Measurements from ENCODE around the gene FEM1A. TPM values are rescaled to one million over a fixed set of nuclear protein-coding genes. Genes with fewer than 3 reads are reported as not detected.

FEM1A gene
- total and polyA plus RNA-seq, 4 donors = 5.6 to 14.6 (median 8.6) TPM

DNA sequence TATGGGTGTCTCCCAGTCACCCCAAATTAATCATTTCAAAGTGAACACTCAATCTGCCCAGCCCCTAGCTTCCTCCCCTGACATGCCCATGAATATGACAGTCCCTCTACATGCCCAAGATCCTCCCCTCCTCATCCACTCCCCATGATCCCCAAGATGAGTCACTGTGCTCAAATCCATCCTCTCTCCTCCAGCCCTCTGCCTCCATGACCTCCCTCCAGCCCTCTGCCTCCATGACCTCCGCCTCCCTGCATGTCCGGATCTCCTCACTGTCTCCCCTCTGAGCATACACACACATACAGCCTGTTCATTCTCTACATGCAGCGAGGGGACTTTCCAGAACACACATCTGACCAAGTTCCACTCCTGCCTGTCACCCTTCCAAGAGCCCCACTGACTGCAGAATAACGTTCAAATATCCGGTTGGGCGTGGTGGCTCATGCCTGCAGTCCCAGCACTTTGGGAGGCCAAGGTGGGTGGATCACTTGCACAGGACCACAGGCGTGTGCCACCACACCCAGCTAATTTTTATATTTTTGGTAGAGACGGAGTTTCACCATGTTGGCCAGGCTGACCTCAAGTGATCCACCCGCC, 18.4 kb upstream of the FEM1A start:
- H3K27ac ChIP-seq (ENCODE audit: low read depth in 1 of 2, low read length in 1 of 2) = no peak overlapping the region
- TF ChIP-seq, protein P1, sequence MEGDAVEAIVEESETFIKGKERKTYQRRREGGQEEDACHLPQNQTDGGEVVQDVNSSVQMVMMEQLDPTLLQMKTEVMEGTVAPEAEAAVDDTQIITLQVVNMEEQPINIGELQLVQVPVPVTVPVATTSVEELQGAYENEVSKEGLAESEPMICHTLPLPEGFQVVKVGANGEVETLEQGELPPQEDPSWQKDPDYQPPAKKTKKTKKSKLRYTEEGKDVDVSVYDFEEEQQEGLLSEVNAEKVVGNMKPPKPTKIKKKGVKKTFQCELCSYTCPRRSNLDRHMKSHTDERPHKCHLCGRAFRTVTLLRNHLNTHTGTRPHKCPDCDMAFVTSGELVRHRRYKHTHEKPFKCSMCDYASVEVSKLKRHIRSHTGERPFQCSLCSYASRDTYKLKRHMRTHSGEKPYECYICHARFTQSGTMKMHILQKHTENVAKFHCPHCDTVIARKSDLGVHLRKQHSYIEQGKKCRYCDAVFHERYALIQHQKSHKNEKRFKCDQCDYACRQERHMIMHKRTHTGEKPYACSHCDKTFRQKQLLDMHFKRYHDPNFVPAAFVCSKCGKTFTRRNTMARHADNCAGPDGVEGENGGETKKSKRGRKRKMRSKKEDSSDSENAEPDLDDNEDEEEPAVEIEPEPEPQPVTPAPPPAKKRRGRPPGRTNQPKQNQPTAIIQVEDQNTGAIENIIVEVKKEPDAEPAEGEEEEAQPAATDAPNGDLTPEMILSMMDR (IDR thresholded peaks at IDR 0.05; ENCODE audit: control extremely low read depth, extremely low read depth) = no peak
- no peaks in the 10 kb centered on the region for H3K27me3 ChIP-seq (ENCODE audit: control insufficient read depth in 3 of 3, insufficient read depth in 3 of 3, low read length in 2 of 3)
- peaks cover 0 to 2% (median 0%) of the 10 kb centered on the region in 5 donors for H3K4me1 ChIP-seq (ENCODE audit: control insufficient read depth in 5 of 5, insufficient read depth in 5 of 5, low read length in 5 of 5)
- H3K9me3 ChIP-seq (ENCODE audit: control insufficient read depth in 4 of 4, insufficient read depth in 3 of 4, low read length in 3 of 4) = no peaks in the 10 kb centered on the region
- H3K36me3 ChIP-seq (ENCODE audit: control insufficient read depth in 4 of 4, insufficient read depth in 4 of 4, low read length in 4 of 4) = no peaks in the 10 kb centered on the region
- H3K9ac ChIP-seq (ENCODE audit: insufficient read depth in 1 of 2, low read length in 2 of 2) = no peak overlapping the region
- DNase-seq = no peak
- 69 to 78% methylated on average over 9 of the region's 9 CpGs for WGBS, 2 donors
- no peak for ATAC-seq (ENCODE audit: insufficient read depth, low FRiP score)
- H3K4me3 ChIP-seq = no peak overlapping the region

DNA sequence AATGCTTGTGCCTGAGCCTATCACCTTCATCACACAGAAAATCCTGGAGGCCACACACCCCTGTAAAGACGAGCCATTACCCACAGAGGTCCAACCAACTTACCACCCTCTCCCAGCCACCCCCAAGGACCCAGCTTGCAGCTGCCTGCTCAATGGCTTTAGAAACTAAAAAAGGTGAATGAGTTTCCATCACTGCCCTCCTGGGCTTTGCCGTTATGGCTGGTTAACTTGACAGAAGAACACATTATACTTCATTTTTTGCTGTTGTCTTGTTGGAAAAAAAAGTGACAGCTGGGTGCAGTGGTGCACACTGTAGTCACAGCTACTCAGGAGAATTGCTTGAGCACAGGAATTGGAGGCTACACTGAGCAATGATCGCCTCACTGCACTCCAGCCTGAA, 17.4 kb upstream of the FEM1A start:
- TF ChIP-seq, protein P1 (IDR thresholded peaks at IDR 0.05; ENCODE audit: control extremely low read depth, extremely low read depth) = no peak
- Histone ChIP-seq H3K9ac (ENCODE audit: insufficient read depth in 1 of 2, low read length in 2 of 2) (no peak overlapping the region), H3K27ac (ENCODE audit: low read depth in 1 of 2, low read length in 1 of 2) (no peak overlapping the region), H3K4me1 (ENCODE audit: control insufficient read depth in 5 of 5, insufficient read depth in 5 of 5, low read length in 5 of 5) (peaks cover 0 to under 1% (median 0%) of the 10 kb centered on the region in 5 donors), H3K9me3 (ENCODE audit: control insufficient read depth in 4 of 4, insufficient read depth in 3 of 4, low read length in 3 of 4) (no peaks in the 10 kb centered on the region), H3K4me3 (no peak overlapping the region), H3K36me3 (ENCODE audit: control insufficient read depth in 4 of 4, insufficient read depth in 4 of 4, low read length in 4 of 4) (no peaks in the 10 kb centered on the region), H3K27me3 (ENCODE audit: control insufficient read depth in 3 of 3, insufficient read depth in 3 of 3, low read length in 2 of 3) (no peaks in the 10 kb centered on the region)
- ATAC-seq (ENCODE audit: insufficient read depth, low FRiP score) (no peak), DNase-seq (no peak)
- WGBS, 2 donors = 60 to 70% methylated on average over 3 of the region's 3 CpGs

DNA sequence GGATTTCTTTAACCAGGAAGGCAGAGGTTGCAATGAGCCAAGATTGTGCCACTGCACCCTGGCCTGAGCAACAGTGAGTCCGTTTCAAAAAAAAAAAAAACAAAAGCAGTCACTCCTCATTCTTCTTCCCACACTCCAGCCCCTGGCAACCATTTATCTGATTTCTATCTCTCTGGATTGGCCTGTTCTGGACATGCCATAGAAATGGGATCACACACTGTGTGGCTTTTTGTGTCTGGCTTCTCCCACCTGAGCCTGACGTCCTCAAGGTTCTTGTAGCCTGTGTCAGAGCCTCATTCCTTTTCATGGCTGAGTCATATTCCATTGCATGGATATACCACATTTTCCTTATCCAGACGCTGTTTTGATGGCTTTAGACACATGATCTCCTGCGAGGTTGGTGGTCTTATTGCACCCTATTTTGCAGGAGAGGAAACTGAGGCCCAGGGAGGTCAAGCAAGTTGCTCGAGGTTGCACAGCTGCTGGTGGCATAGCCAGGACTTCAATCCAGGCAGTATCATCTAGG, 15.8 kb upstream of the FEM1A start:
- no peak overlapping the region for H3K9ac ChIP-seq (ENCODE audit: insufficient read depth in 1 of 2, low read length in 2 of 2)
- no peak overlapping the region for H3K4me3 ChIP-seq
- no peaks in the 10 kb centered on the region for H3K27me3 ChIP-seq (ENCODE audit: control insufficient read depth in 3 of 3, insufficient read depth in 3 of 3, low read length in 2 of 3)
- no peak for ATAC-seq (ENCODE audit: insufficient read depth, low FRiP score)
- no peak for DNase-seq
- H3K27ac ChIP-seq (ENCODE audit: low read depth in 1 of 2, low read length in 1 of 2) = no peak overlapping the region
- WGBS, 2 donors = 67 to 68% methylated on average over 5 of the region's 5 CpGs
- TF ChIP-seq, protein P1 (IDR thresholded peaks at IDR 0.05; ENCODE audit: control extremely low read depth, extremely low read depth) = no peak
- H3K4me1 ChIP-seq (ENCODE audit: control insufficient read depth in 5 of 5, insufficient read depth in 5 of 5, low read length in 5 of 5) = no peaks in the 10 kb centered on the region
- H3K36me3 ChIP-seq (ENCODE audit: control insufficient read depth in 4 of 4, insufficient read depth in 4 of 4, low read length in 4 of 4) = no peaks in the 10 kb centered on the region
- peaks cover 0 to 2% (median 0%) of the 10 kb centered on the region in 4 donors for H3K9me3 ChIP-seq (ENCODE audit: control insufficient read depth in 4 of 4, insufficient read depth in 3 of 4, low read length in 3 of 4)
